ENCODE results near the gene ZCCHC14.

DNA sequence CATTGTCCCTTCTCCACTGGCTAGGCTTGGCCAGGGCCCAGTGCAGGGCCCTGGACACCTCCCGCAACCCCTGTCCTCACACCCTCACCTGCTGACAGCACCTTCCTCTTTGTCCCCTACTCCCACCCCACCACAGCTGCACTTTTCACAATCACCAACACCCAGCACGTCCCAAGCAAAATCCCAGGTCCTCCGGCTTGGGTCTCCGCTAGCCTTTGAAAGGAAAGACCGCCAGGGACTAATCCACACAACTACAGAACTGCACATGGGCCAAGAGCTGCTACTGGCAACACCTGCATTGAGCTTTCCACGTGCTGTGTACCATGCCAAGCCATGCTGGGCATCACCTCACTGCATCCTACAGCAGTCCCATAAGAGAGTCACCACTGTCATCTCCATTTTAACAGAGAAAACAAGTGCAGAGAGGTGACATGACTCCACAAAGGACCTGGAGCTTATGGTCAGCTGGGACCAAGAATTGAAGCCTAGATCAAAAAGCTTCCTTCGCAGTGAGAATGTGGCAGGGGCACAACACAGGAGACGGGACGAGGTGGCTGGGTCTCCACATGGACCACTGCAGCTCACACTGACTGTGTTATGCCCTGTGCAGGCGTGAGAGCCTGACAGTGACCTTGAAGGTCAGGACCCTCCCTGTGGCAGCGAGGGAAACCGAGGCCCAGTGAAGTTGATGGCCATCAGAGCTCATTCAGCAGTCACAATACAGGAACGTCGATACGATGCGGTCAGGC, 131.8 kb downstream of the ZCCHC14 start:
- TF ChIP-seq CTCF (IDR thresholded peaks at IDR 0.05) (no peak), POLR2A (IDR thresholded peaks at IDR 0.05; ENCODE audit: low read depth) (no peak), POLR2AphosphoS5 (IDR thresholded peaks at IDR 0.05) (no peak), EP300 (IDR thresholded peaks at IDR 0.05) (no peak)

Measured in esophagus muscularis mucosa (tissue), 4 donors.